Activated T-helper 17 cell treated with anti-CD3 and anti-CD28 coated beads, Interleukin-2, amount 50 U/mL, for 72 hours (primary cell): ENCODE results near the gene FAM200B. TPM values are rescaled to one million over a fixed set of nuclear protein-coding genes. Genes with fewer than 3 reads are reported as not detected.
"Not testable (repeated sequence)": the region's sequence is repeated elsewhere in the genome, so short reads cannot be mapped to it uniquely, and the experiment has no call there.

Experiments
- ATAC-seq: fragments of 150-1000 bp; cut with Tn5 transposase; replicated peaks from 2 replicates; pipeline ENCODE4 v1.10.0; 2021; ENCODE audit warnings: mild to moderate bottlenecking, moderate library complexity
- H3K27ac Mint-ChIP-seq: one replicate; pipeline ENCODE4 v1.8.0; 2022; ENCODE audit warnings: mixed read lengths
- H3K27me3 Mint-ChIP-seq: one replicate; pipeline ENCODE4 v1.8.0; 2022; ENCODE audit warnings: mixed read lengths
- H3K36me3 Mint-ChIP-seq: one replicate; pipeline ENCODE4 v1.8.0; 2022; ENCODE audit warnings: low read depth, mild to moderate bottlenecking, mixed read lengths
- H3K4me1 Mint-ChIP-seq: one replicate; pipeline ENCODE4 v1.8.0; 2022; ENCODE audit warnings: mixed read lengths
- H3K4me3 Mint-ChIP-seq: one replicate; pipeline ENCODE4 v1.8.0; 2022; ENCODE audit warnings: mild to moderate bottlenecking, mixed read lengths
- H3K9me3 Mint-ChIP-seq: one replicate; pipeline ENCODE4 v1.8.0; 2022; ENCODE audit warnings: mixed read lengths
- total RNA-seq, 2 donors: library from RNA; stranded (reverse); gene quantifications; one replicate each; pipeline ENCODE4 v1.2.3, GENCODE V29; 2022

Gene FAM200B
- total RNA-seq, 2 donors from 2014 or later: 9.2 to 10.3 TPM

DNA sequence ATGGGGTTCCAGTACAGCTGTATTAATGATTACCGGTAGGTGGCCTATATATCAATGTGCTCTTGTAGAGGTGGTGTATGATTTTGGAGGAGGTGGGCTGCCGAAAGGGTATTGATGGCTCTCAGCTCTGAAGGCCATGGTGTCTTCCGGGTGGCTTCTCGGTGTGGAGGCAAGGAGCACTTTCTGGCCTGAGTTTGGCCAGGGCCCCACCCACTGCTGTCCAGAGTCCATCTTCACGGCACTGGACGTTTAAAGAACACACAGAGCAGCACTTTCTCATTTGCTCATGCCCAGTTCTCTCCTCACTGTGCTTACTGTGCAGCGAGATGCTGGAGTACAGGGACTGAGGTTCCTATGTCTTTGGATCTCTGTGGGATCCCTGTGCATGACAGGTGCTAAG, 37.3 kb downstream of the FAM200B start:
- H3K4me3 Mint-ChIP-seq: no peak overlapping the region
- no peaks in the 10 kb centered on the region for H3K27me3 Mint-ChIP-seq
- H3K27ac Mint-ChIP-seq: no peak overlapping the region
- H3K4me1 Mint-ChIP-seq: no peaks in the 10 kb centered on the region
- H3K36me3 Mint-ChIP-seq: no peaks in the 10 kb centered on the region
- H3K9me3 Mint-ChIP-seq: no peaks in the 10 kb centered on the region
- no peak for ATAC-seq

DNA sequence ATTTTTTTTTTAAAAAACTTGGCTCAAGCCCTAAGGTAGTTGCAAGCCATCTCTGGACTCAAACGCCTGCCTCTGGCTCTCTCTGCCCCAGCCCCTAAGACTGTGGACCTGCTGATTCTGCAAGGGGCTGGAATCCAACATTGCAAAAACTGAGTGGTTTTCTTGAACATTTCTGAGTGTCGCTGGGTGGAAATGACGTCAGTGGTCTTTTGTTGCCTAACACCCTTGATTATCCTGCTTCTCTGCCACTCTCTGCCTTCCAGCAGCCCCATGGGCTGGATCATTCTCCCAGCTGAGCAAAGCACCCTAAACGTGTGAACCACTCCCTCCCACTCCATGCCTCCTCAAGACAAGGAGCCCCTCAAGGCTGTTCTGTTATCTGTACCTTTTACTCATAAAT, 37.9 kb downstream of the FAM200B start:
- Mint-ChIP-seq H3K4me3 (no peak overlapping the region), H3K27ac (no peak overlapping the region), H3K27me3 (no peaks in the 10 kb centered on the region), H3K36me3 (no peaks in the 10 kb centered on the region), H3K9me3 (no peaks in the 10 kb centered on the region), H3K4me1 (no peaks in the 10 kb centered on the region)
- ATAC-seq: no peak

DNA sequence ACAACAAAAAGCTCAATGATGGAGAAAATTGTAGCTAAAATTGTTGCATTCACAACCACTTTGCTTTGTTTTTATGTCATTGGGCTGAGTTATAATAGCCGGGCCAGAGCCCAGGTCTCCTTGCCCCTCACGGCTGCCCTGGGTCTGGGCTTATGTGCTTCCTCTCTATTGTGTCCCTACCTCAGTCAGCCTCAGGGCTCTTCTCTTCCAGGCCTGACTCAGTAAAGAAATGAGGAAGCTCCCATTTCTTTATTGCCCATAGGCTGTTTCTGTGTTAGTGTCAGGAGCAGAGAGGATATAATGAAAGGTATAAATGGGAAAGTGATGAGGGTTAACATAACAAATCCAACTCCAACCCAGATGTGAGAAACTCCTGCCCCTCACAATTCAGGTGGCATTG, 39.2 kb downstream of the FAM200B start:
- Mint-ChIP-seq H3K4me1 (no peaks in the 10 kb centered on the region), H3K9me3 (no peaks in the 10 kb centered on the region)

DNA sequence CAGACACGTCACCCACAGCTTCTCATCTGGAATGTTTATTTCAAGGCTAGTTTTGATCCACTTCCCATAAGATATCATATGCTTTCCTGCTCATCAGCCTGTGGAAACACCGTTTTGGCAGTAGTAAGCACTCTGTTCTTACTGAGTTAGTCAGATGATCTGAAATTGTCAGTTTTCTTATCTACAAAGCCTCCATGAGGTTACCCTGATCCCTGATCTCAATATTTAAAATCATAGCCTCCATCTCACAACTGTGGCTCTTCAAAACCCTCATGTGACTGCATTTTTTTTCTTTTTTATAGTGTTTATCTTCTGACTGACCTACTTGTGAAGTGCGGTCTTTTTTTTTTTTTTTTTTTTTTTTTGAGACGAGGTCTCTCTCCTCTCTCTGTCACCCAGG, 44.0 kb downstream of the FAM200B start:
- Mint-ChIP-seq H3K27ac (no peak overlapping the region), H3K27me3 (no peaks in the 10 kb centered on the region), H3K36me3 (no peaks in the 10 kb centered on the region), H3K4me3 (no peak overlapping the region), H3K9me3 (no peaks in the 10 kb centered on the region), H3K4me1 (no peaks in the 10 kb centered on the region)
- ATAC-seq: peak; percentile 11

More for the DNA sequence above, 39.2 kb downstream of the FAM200B start:
- Mint-ChIP-seq H3K27me3 (no peaks in the 10 kb centered on the region), H3K4me3 (no peak overlapping the region), H3K36me3 (no peaks in the 10 kb centered on the region), H3K27ac (no peak overlapping the region)
- no peak for ATAC-seq

DNA sequence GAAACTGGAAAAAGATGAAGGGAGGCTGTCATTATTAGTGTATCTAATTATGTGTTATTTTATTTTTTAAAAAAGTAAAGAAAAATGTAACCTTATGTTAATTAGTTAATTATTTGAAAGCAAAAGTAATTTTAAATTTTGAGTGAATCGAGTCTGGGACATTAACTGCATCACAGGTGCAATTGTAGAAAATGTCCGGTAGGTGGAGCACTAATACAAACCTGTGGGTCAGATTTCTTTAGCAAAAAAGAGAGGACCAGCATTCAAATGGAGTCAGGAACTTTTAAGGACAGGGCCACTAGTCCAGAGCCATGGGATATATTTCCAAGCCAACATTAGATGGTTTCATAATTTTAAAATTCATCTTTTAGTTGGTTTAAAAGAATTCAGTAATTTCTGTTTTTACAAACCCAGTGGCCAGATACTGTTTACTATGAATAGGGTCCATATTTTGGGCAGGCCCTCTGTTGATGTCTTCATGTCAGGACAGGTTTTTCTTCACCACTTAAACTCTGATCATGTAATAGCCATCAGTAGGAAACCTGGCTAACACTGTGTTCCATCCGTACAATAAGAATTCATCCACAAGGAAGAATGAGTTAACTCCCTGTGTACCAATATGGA, 48.4 kb downstream of the FAM200B start:
- H3K27ac Mint-ChIP-seq: no peak overlapping the region
- peaks cover under 1% of the 10 kb centered on the region for H3K27me3 Mint-ChIP-seq
- no peaks in the 10 kb centered on the region for H3K36me3 Mint-ChIP-seq
- H3K4me3 Mint-ChIP-seq: no peak overlapping the region
- H3K4me1 Mint-ChIP-seq: no peaks in the 10 kb centered on the region
- no peaks in the 10 kb centered on the region for H3K9me3 Mint-ChIP-seq
- peak; percentile 49 for ATAC-seq

DNA sequence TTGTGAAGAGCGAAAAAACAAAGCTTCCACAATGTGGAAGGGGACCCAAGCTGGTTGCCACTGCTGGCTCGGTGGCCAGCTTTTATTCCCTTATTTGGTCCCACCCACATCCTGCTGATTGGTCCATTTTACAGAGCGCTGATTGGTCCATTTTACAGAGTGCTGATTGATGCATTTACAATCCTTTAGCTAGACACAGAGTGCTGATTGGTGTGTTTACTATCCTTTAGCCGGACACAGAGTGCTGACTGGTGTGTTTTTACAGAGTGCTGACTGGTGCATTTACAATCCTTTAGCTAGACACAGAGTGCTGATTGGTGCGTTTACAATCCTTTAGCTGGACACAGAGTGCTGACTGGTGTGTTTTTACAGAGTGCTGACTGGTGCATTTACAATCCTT, 51.4 kb downstream of the FAM200B start:
- ATAC-seq, H3K4me3 Mint-ChIP-seq, H3K27me3 Mint-ChIP-seq, H3K36me3 Mint-ChIP-seq, H3K4me1 Mint-ChIP-seq, H3K9me3 Mint-ChIP-seq, H3K27ac Mint-ChIP-seq: not testable (repeated sequence)

DNA sequence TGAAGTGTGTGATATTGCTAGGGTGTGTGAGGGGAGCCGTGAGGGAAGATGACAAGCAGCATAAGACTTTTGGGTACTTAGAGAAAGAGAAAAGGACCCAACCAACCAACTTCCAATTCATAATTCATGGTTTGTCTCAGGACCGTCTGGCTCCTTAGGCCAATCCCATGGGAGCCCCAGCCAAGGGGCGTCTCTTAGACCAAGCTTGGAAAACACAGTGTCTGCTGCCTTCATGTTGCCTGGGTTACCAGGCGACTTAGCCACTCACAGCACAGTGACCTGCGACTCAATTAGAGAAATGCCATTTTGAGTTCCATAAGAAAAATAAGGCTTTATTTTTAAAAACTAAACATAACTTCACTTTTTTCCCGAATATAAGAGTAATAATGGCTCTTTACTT, 53.9 kb downstream of the FAM200B start:
- Mint-ChIP-seq H3K4me1 (peaks cover 3% of the 10 kb centered on the region), H3K27me3 (peaks cover 4% of the 10 kb centered on the region)

DNA sequence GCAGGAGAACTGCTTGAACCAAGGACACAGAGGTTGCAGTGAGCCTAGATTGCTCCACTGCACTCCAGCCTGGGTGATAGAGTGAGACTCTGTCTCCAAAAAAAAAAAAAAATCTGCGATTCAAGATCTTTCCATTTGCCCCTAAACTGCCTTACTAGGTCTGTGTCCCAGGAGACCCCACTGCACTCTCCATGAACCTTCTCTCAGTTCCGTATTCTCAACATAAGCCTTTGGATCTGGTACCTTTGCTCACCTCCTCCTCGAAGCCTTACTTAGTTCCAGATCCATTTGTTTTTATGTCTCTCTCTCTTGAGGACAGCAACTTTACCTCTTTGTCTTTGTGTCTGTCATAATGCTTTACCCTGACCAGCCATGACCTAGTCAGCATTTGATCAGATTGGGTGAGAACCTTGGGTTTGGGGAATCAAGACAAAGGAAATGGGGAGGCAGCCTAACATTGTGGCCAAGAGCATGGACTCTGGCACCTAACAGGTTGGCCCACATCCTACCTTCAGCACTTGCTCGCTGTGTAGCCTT, 55.0 kb downstream of the FAM200B start:
- Mint-ChIP-seq H3K9me3 (no peaks in the 10 kb centered on the region), H3K4me1 (peaks cover 3% of the 10 kb centered on the region), H3K27me3 (peaks cover 4% of the 10 kb centered on the region), H3K27ac (no peak overlapping the region), H3K4me3 (no peak overlapping the region), H3K36me3 (no peaks in the 10 kb centered on the region)
- no peak for ATAC-seq

More for the DNA sequence above, 53.9 kb downstream of the FAM200B start:
- ATAC-seq: no peak
- no peak overlapping the region for H3K4me3 Mint-ChIP-seq
- H3K36me3 Mint-ChIP-seq: no peaks in the 10 kb centered on the region
- H3K9me3 Mint-ChIP-seq: no peaks in the 10 kb centered on the region
- no peak overlapping the region for H3K27ac Mint-ChIP-seq

DNA sequence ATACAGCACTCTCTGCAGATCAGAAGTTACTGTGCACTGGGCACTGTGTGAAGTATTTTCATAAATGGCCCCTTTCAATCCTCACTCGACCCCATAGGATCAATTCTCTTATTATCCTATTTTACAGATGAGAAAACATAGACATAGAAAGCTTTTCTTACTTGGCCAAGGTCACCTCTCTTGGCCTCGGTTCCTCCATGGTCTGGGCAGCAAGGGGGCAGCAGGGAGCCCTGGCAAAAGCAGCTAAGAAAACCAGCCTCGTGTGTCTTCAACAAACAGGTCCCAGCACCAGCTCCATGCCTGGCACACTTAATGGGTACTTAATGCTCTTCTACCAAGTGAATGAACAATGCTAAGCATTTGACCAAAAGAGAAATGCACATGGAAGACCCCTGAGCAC, 55.6 kb downstream of the FAM200B start:
- no peak for ATAC-seq
- no peak overlapping the region for H3K27ac Mint-ChIP-seq
- no peak overlapping the region for H3K4me3 Mint-ChIP-seq
- H3K36me3 Mint-ChIP-seq: no peaks in the 10 kb centered on the region
- peaks cover 3% of the 10 kb centered on the region for H3K4me1 Mint-ChIP-seq
- peaks cover 1% of the 10 kb centered on the region for H3K9me3 Mint-ChIP-seq
- peaks cover 4% of the 10 kb centered on the region for H3K27me3 Mint-ChIP-seq

DNA sequence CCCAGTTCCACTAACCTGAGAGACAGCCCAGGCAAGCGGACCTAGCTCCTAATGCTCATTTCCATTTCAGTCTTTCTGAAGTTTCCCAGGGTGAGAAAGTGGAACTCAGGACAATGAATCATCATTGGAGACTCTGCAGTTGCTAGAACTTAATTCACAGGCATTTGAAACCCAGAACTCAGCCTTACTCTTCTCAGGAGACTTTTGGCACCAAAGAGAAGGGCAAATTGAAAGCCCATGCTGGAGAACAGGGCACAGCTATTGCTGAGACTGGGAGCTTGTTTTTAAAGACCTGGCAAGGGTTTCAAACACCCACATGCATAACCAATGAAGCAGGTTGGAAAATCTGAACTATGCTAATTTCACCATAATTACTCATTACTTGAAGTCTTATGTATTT, 57.2 kb downstream of the FAM200B start:
- Mint-ChIP-seq H3K4me1 (peaks cover 3% of the 10 kb centered on the region), H3K27ac (peak overlapping the region; percentile 25), H3K27me3 (peaks cover 4% of the 10 kb centered on the region), H3K9me3 (peaks cover 7% of the 10 kb centered on the region), H3K4me3 (peak overlapping the region; percentile 46), H3K36me3 (no peaks in the 10 kb centered on the region)
- ATAC-seq: peak; percentile 92

Other genes starting within 250 kb of the FAM200B start
- gene CC2D2A, start 211.9 kb upstream of the FAM200B start, total RNA-seq: not detected
- 10 to 100 TPM; 22.4 to 26.3 TPM for gene FBXL5, start 26.5 kb upstream of the FAM200B start, total RNA-seq
- gene BST1, start 21.2 kb downstream of the FAM200B start, total RNA-seq: under 1 TPM; 0.32 to 0.58 TPM
- 1 to 10 TPM; 3.0 to 3.9 TPM for gene CD38, start 96.5 kb downstream of the FAM200B start, total RNA-seq